Upper lobe of left lung (tissue), 6 donors: ENCODE results near the gene FHL3. TPM values are rescaled to one million over a fixed set of nuclear protein-coding genes. Genes with fewer than 3 reads are reported as not detected.

Experiments
- ATAC-seq, 2 donors: fragments of 200-7000 bp; cut with Tn5 transposase; one replicate each; pipeline ENCODE4 v1.9.1; 2022; ENCODE audit warnings: mild to moderate bottlenecking in 2 of 2, moderate library complexity in 2 of 2; ENCODE audit not compliant: low FRiP score in 2 of 2
- DNase-seq, 2 donors: peaks; one replicate each; pipeline ENCODE4 v3.0.0-alpha.2; 2019 to 2020
- H3K27ac ChIP-seq, 4 donors: fragments of 200-600 bp; sonication (generic); one replicate each; pipeline ENCODE4 v1.5.1; 2016 to 2019
- H3K27me3 ChIP-seq, 4 donors: fragments of 200-600 bp; sonication (generic); one replicate each; pipeline ENCODE4 v1.5.1; 2017 to 2019
- H3K36me3 ChIP-seq, 4 donors: fragments of 200-600 bp; sonication (generic); one replicate each; pipeline ENCODE4 v1.5.1; 2016 to 2019
- H3K4me1 ChIP-seq, 4 donors: fragments of 200-600 bp; sonication (generic); one replicate each; pipeline ENCODE4 v1.5.1; 2018 to 2019
- H3K4me3 ChIP-seq, 4 donors: fragments of 200-600 bp; sonication (generic); one replicate each; pipeline ENCODE4 v1.5.1; 2017 to 2019; ENCODE audit warnings: mild to moderate bottlenecking in 2 of 4, moderate library complexity in 1 of 4
- H3K9me3 ChIP-seq, 4 donors: fragments of 200-600 bp; sonication (generic); one replicate each; pipeline ENCODE4 v1.5.1; 2018 to 2019
- CTCF ChIP-seq, 6 experiments: fragments of 450-650 bp in 4 of 6; fragments of 200-600 bp in 2 of 6; sonication (generic) in 2 of 6; IDR thresholded peaks; one replicate each; pipeline ENCODE4 v1.5.1; 2016 to 2019; ENCODE audit warnings: antibody characterized with exemption in 6 of 6
- EP300 ChIP-seq, 4 donors: sonication (generic); formaldehyde crosslinking; IDR thresholded peaks; one replicate each; pipeline ENCODE4 v1.5.1; 2017; ENCODE audit warnings: antibody characterized with exemption in 4 of 4, control low read depth in 2 of 4
- POLR2A ChIP-seq, 4 donors: fragments of 450-650 bp; IDR thresholded peaks; one replicate each; pipeline ENCODE4 v1.5.1; 2016 to 2017; ENCODE audit warnings: antibody characterized with exemption in 4 of 4, mild to moderate bottlenecking in 2 of 4
- POLR2AphosphoS5 ChIP-seq, 2 donors: sonication (generic); formaldehyde crosslinking; IDR thresholded peaks; one replicate each; pipeline ENCODE4 v1.5.1; 2017; ENCODE audit warnings: antibody characterized with exemption in 2 of 2
- WGBS, 2 donors: methylation state at CpG; one replicate each; pipeline ENCODE4 v1.1.5; 2017 to 2018; 5-methylcytosine and 5-hydroxymethylcytosine counted together
- total RNA-seq, 6 donors: library from RNA; depleted of rRNA in 4 of 6; stranded (reverse); fragments of >200 nt in 4 of 6; gene quantifications; one replicate each; pipeline versions ENCODE4 v1.1.0 to v1.2.1, GENCODE V29; 2016 to 2021
- donor health status: DM: no; HTN: no; CAD: no; lungs with moderate emphysema.
- donor health status: DM: no; HTN: yes; CAD: no; lungs with severe emphysema.

Gene FHL3
- total RNA-seq, 6 donors from 2014 or later: 9.5 to 25.8 (median 18.6) TPM

DNA sequence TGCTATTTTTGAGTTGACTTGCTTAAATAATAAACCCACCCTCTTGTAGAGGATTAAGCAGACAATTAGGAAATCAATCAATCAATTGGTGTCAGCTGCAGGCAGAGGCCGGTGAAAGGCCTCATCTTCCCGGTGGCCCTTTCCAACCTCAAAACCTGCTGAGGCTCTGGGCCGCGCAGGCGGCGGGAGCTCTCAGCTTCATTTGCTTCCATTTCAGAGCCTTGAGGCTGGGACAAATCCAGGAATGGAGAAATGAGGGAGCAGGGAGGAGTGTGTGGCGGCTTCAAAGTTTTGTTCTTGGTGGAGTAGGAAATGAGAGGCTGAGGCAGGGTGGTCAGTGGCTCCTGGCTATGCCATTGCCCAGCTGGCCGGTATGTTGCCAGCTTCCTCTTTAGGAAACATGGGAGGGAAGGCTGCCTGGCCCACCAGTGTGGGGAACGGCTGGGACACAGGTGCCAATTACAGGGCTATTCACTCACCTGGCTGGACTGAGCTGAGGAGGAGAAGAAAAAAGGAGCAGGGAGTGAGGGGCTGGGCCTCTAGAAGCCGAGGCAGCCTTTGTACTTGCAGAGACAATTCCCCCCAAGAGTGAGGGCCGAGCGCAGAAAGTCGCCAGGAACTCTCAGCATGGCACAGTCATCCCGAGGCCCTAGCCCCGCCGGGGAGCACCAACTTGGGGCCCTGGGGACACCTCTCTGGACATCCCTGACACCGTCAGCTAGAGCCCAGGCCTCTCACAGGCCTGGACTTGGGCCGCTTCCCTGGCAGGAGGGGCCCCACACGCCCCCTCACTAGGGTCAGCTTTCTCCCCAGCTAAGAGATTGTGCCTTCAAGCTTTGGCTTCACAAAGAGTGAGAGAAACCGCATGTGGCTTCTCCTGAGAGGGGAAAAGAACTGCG, 36.9 kb upstream of the FHL3 start:
- TF ChIP-seq POLR2A (IDR thresholded peaks at IDR 0.05): no peak
- TF ChIP-seq POLR2AphosphoS5 (IDR thresholded peaks at IDR 0.05): no peak
- TF ChIP-seq CTCF (IDR thresholded peaks at IDR 0.05): no peak
- TF ChIP-seq EP300 (IDR thresholded peaks at IDR 0.05): no peak
- no peak overlapping the region for H3K4me3 ChIP-seq
- DNase-seq (no peak), ATAC-seq (no peak)
- no peaks in the 10 kb centered on the region for H3K9me3 ChIP-seq
- no peak overlapping the region for H3K27ac ChIP-seq
- no peaks in the 10 kb centered on the region for H3K36me3 ChIP-seq
- H3K27me3 ChIP-seq: peaks cover 0 to 42% (median 27%) of the 10 kb centered on the region in 4 donors
- 83 to 91% methylated on average over 13 to 21 of the region's 21 CpGs for WGBS, 2 donors
- H3K4me1 ChIP-seq: peaks cover 18 to 33% (median 26%) of the 10 kb centered on the region in 4 donors

DNA sequence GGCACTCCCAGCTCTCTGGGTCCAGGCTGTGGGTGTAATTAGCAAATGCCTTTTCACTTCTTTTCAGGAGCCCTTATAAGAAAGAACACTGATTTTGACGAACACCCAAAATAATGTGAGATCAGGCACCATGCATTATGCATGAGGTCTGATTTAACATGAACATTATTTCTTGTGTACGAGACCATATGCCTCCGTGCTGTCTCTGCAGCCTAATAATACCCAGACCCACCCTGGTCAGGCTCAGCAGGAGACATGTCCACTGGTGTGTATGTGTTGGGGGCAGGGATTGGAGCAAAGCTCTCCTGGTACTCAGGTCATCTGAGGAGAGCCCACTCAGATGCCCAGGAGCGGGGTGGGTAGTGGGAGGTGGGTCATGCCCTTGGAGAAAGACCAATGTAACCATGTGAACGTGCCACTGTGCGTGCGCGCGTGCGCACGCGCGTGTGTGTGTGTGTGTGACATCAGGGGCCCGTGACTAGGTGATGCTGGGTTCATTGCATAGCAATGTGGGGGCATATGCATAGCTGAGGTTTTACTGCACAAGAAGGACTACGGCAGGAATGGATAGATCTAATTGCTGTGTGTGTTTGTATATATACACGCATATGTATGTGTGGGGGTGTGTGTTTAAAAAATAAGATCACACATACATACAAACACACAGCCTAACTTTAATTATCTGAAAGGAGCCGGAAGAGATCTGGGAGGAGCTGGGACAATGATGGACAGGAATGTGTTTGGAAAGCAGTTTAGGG, 34.2 kb upstream of the FHL3 start:
- WGBS, 2 donors: 85 to 94% methylated on average over 17 of the region's 17 CpGs
- peaks cover 0 to 27% (median 11%) of the 10 kb centered on the region in 4 donors for H3K27me3 ChIP-seq
- H3K27ac ChIP-seq: no peak overlapping the region
- no peaks in the 10 kb centered on the region for H3K9me3 ChIP-seq
- H3K4me1 ChIP-seq: peaks cover 5 to 6% (median 6%) of the 10 kb centered on the region in 4 donors
- ATAC-seq: no peak
- TF ChIP-seq EP300 (IDR thresholded peaks at IDR 0.05) (no peak), CTCF (IDR thresholded peaks at IDR 0.05) (no peak), POLR2AphosphoS5 (IDR thresholded peaks at IDR 0.05) (no peak), POLR2A (IDR thresholded peaks at IDR 0.05) (no peak)
- no peak overlapping the region for H3K4me3 ChIP-seq
- no peak for DNase-seq
- no peaks in the 10 kb centered on the region for H3K36me3 ChIP-seq

DNA sequence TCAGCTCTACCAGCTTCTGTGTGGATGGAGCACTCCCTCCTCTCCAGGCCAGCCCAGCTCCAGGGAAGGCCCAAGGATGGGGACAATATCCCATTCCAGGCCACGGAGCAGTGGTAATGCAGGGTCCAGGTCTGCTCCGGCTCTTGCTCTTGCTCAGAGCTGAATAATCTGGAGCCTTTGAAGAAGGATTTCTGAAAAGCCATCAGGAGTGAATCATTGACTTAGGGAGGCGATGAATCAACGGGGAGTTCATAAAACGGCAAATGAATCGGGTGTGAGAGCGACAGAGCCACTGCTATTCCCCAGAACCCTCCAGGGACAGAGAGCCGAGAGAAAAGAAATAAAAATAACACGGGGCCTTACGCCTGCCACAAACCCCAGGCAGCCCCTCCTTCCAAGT, 33.5 kb upstream of the FHL3 start:
- peaks cover 0 to 20% (median 5%) of the 10 kb centered on the region in 4 donors for H3K27me3 ChIP-seq
- no peaks in the 10 kb centered on the region for H3K36me3 ChIP-seq
- H3K9me3 ChIP-seq: no peaks in the 10 kb centered on the region
- no peaks in the 10 kb centered on the region for H3K4me1 ChIP-seq
- no peak overlapping the region for H3K4me3 ChIP-seq
- DNase-seq (no peak), ATAC-seq (no peak)
- H3K27ac ChIP-seq: no peak overlapping the region
- WGBS, 2 donors: 78 to 92% methylated on average over 9 to 10 of the region's 10 CpGs
- TF ChIP-seq EP300 (IDR thresholded peaks at IDR 0.05) (no peak), CTCF (IDR thresholded peaks at IDR 0.05) (no peak), POLR2A (IDR thresholded peaks at IDR 0.05) (no peak), POLR2AphosphoS5 (IDR thresholded peaks at IDR 0.05) (no peak)

DNA sequence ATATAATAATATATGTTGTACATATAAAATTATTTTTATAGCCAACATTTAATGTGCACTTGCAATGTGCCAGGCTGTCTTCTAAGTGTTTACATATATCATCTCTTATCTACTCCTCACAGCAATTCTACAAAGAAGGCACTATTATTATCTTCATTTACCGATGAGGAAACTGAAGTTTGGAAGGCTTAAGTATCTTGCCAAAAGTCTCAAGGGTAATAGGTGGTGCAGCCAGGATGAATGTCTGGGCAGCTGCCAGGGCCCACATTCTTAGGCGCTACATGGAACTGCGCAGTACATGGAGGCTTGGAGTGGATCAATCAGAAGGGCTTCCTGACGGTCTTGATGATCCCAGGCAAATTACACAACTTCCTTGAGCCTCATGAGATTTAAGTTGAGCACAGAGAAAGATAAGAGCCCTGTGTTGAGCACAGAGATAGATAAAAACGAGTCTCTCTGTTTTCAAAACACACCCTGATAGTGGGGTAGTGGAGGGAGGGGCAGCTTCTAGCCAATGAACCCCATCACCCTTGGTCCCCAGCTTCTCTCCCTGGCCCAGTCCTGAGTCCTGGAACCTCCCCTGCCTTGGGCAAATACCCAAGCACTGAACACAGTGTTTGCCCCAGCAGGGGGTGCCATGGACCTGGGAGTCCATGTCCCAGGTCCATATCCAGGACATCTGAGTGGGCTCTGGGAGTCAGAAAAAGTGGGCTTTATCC, 32.1 kb upstream of the FHL3 start:
- Histone ChIP-seq H3K4me1 (no peaks in the 10 kb centered on the region), H3K4me3 (no peak overlapping the region), H3K9me3 (no peaks in the 10 kb centered on the region), H3K36me3 (no peaks in the 10 kb centered on the region), H3K27ac (no peak overlapping the region), H3K27me3 (peaks cover 0 to 6% (median 0%) of the 10 kb centered on the region in 4 donors)
- 28 to 45% methylated on average over 5 of the region's 5 CpGs for WGBS, 2 donors
- ATAC-seq (no peak), DNase-seq (no peak)
- TF ChIP-seq CTCF (IDR thresholded peaks at IDR 0.05): peak in 1 of 6 experiments; percentile 11
- TF ChIP-seq POLR2AphosphoS5 (IDR thresholded peaks at IDR 0.05): no peak
